Endodermal cell (in vitro differentiated cells): Measurements from ENCODE around the gene GSE1. TPM values are rescaled to one million over a fixed set of nuclear protein-coding genes. Genes with fewer than 3 reads are reported as not detected.
A peak's percentile ranks its signal among the peaks of the same experiment; 100 is the strongest.

ENCODE experiments used
- DNase-seq: peaks from one replicate; pipeline ENCODE4 v3.0.0-alpha.2; 2017
- H3K27ac ChIP-seq: 2 replicates; pipeline ENCODE4 v1.5.1; 2013; ENCODE audit warnings: mild to moderate bottlenecking, low read depth, low read length, moderate library complexity
- H3K27me3 ChIP-seq: 2 replicates; pipeline ENCODE4 v1.6.1; 2013; ENCODE audit warnings: mild to moderate bottlenecking, low read length, moderate library complexity; ENCODE audit not compliant: insufficient read depth, control insufficient read depth, poor library complexity, severe bottlenecking
- H3K36me3 ChIP-seq: 2 replicates; pipeline ENCODE4 v1.7.0; 2013; ENCODE audit warnings: mild to moderate bottlenecking, low read length, moderate library complexity; ENCODE audit not compliant: control insufficient read depth, insufficient read depth
- H3K4me1 ChIP-seq: one replicate; pipeline ENCODE4 v1.7.0; 2013; ENCODE audit warnings: low read length; ENCODE audit not compliant: control insufficient read depth, insufficient read depth
- H3K4me3 ChIP-seq: 2 replicates; pipeline ENCODE4 v1.5.1; 2013; ENCODE audit warnings: mild to moderate bottlenecking, low read length, moderate library complexity
- H3K9ac ChIP-seq: 2 replicates; pipeline ENCODE4 v1.6.1; 2013; ENCODE audit warnings: mild to moderate bottlenecking, low read length, moderate library complexity; ENCODE audit not compliant: poor library complexity, severe bottlenecking; ENCODE audit errors: extremely low read depth
- H3K9me3 ChIP-seq: 2 replicates; pipeline ENCODE4 v1.6.1; 2013; ENCODE audit warnings: mild to moderate bottlenecking, low read length, moderate library complexity; ENCODE audit not compliant: control insufficient read depth
- H3K27ac Mint-ChIP-seq: 2 replicates; pipeline ENCODE4 v1.8.0; 2020; ENCODE audit warnings: mixed read lengths
- H3K27me3 Mint-ChIP-seq: 2 replicates; pipeline ENCODE4 v1.8.0; 2021; ENCODE audit warnings: mild to moderate bottlenecking, mixed read lengths; ENCODE audit not compliant: insufficient read depth
- H3K36me3 Mint-ChIP-seq: 2 replicates; pipeline ENCODE4 v1.8.0; 2020; ENCODE audit warnings: low read depth, mixed read lengths
- H3K4me1 Mint-ChIP-seq: 2 replicates; pipeline ENCODE4 v1.8.0; 2020; ENCODE audit warnings: mixed read lengths
- H3K4me3 Mint-ChIP-seq: 2 replicates; pipeline ENCODE4 v1.8.0; 2020; ENCODE audit warnings: mild to moderate bottlenecking, moderate library complexity, mixed read lengths
- H3K9me3 Mint-ChIP-seq: 2 replicates; pipeline ENCODE4 v1.8.0; 2020; ENCODE audit warnings: mild to moderate bottlenecking, mixed read lengths
- CTCF ChIP-seq: fragments of 200-600 bp; sonication (generic); conservative IDR thresholded peaks from 2 replicates; pipeline ENCODE4 v1.5.0; 2021; ENCODE audit warnings: antibody characterized with exemption, mild to moderate bottlenecking
- WGBS, 2 experiments: methylation state at CpG; one replicate each; pipeline versions ENCODE4 v1.1.5 to v1.1.7; 2013; ENCODE audit warnings: missing lambda C conversion rate in 2 of 2, mixed read lengths in 1 of 2; ENCODE audit not compliant: insufficient coverage in 1 of 2, insufficient read length in 1 of 2; 5-methylcytosine and 5-hydroxymethylcytosine counted together
- total RNA-seq, 2 donors: library from RNA; stranded (reverse); fragmentation: NEBNext Ultra II Directional in 1 of 2; extraction: Animal tissue kit (Norgen Biotek cat#: 25700) in 1 of 2; gene quantifications; 2 replicates in 1 of 2; 3 replicates in 1 of 2; pipeline ENCODE4 v1.2.1, GENCODE V29; 2021

The GSE1 gene
- total RNA-seq, 2 donors from 2014 or later = 108 to 128 TPM

GRCh38 chr16:85607321-85607765 lies 5.8 kb upstream of the GSE1 start:
- H3K36me3 Mint-ChIP-seq = no peaks in the 10 kb centered on the region
- no peaks in the 10 kb centered on the region for H3K9me3 Mint-ChIP-seq
- peak; percentile 69 for TF ChIP-seq CTCF
- WGBS, 2 experiments = 2 to 10% methylated on average over 7 to 21 of the region's 21 CpGs
- Histone ChIP-seq H3K9me3 (no peaks in the 10 kb centered on the region), H3K27ac (peak overlapping the region; percentile 86), H3K4me1 (peaks cover 31% of the 10 kb centered on the region), H3K36me3 (no peaks in the 10 kb centered on the region), H3K9ac (peak overlapping the region; percentile 20), H3K4me3 (peak overlapping the region; percentile 37), H3K27me3 (no peaks in the 10 kb centered on the region)
- H3K4me1 Mint-ChIP-seq = peaks cover 55% of the 10 kb centered on the region
- H3K4me3 Mint-ChIP-seq = peak overlapping the region; percentile 49
- peak; percentile 93 for DNase-seq
- H3K27me3 Mint-ChIP-seq = peaks cover 2% of the 10 kb centered on the region
- peak overlapping the region; percentile 85 for H3K27ac Mint-ChIP-seq

- Histone ChIP-seq H3K27ac (peak overlapping the region; percentile 86), H3K4me3 (peak overlapping the region; percentile 37)
- peaks cover 51% of the 10 kb centered on the region for H3K4me1 Mint-ChIP-seq
Observed at GRCh38 chr16:85607796-85608514, 5.2 kb upstream of the GSE1 start.

GRCh38 chr16:85608515-85608885 lies 4.6 kb upstream of the GSE1 start:
- Histone ChIP-seq H3K27ac (no peak overlapping the region), H3K36me3 (no peaks in the 10 kb centered on the region), H3K9ac (no peak overlapping the region), H3K4me1 (peaks cover 26% of the 10 kb centered on the region), H3K9me3 (no peaks in the 10 kb centered on the region), H3K27me3 (no peaks in the 10 kb centered on the region), H3K4me3 (no peak overlapping the region)
- DNase-seq = no peak
- Mint-ChIP-seq H3K9me3 (no peaks in the 10 kb centered on the region), H3K4me1 (peaks cover 49% of the 10 kb centered on the region), H3K27ac (no peak overlapping the region), H3K27me3 (peaks cover 2% of the 10 kb centered on the region), H3K36me3 (no peaks in the 10 kb centered on the region), H3K4me3 (peak overlapping the region; percentile 49)
- no peak for TF ChIP-seq CTCF
- WGBS, 2 experiments = 81 to 82% methylated on average over 10 to 11 of the region's 11 CpGs

More at GRCh38 chr16:85607796-85608514, 5.2 kb upstream of the GSE1 start:
- Mint-ChIP-seq H3K27ac (peak overlapping the region; percentile 85), H3K9me3 (no peaks in the 10 kb centered on the region), H3K27me3 (peaks cover 2% of the 10 kb centered on the region), H3K36me3 (no peaks in the 10 kb centered on the region), H3K4me3 (peak overlapping the region; percentile 49)
- 36 to 41% methylated on average over 4 to 14 of the region's 14 CpGs for WGBS, 2 experiments
- Histone ChIP-seq H3K4me1 (peaks cover 27% of the 10 kb centered on the region), H3K27me3 (no peaks in the 10 kb centered on the region), H3K36me3 (no peaks in the 10 kb centered on the region), H3K9me3 (no peaks in the 10 kb centered on the region), H3K9ac (no peak overlapping the region)
- TF ChIP-seq CTCF = no peak
- peak; percentile 73 for DNase-seq
